GM19193 (cell line): ENCODE results near the gene NDUFA7.
A peak's percentile ranks its signal among the peaks of the same experiment; 100 is the strongest.

Experiments used
- POLR2A ChIP-seq: IDR thresholded peaks from 4 replicates; pipeline ENCODE4 v1.6.1; 2011; ENCODE audit not compliant: insufficient read depth, insufficient read length; ENCODE audit errors: extremely low read depth

NDUFA7 gene

GRCh38 chr19:8307965-8308866 is 13.0 kb downstream of the NDUFA7 start, which contains the start of gene CD320:
Gene CD320, minus strand, starts transcription at chr19:8308358. Its CDS starts 68 bp downstream, at chr19:8308290.
- peak; percentile 84 for TF ChIP-seq POLR2A

DNA sequence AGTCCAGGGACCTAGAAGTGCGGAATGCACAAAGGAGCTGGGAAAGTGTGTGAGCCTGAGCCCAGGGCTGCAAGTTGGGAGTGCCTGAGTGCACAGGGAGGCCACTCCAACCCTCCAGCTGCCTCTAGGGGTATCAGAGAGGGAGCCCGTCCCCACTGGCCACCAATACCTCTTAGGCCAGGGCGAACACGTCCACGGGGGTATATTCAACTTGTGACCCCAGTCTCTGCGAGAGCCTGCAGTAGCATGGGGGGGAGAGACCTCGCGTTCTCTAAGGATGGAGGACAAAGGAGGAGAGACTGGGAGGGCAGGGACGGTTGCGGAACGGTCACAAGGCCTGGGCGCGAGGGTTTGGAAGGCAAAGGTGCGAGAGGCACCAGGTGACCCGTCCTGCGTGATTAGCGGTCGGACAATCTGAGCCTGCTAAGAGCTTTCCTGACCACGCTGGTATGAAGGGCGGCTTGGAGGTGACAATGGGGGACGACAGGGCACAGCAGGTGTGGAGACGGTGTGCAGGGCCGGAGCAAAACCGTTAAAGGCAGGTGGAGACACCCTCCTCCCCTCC is 13.7 kb downstream of the NDUFA7 start:
- no peak for TF ChIP-seq POLR2A

DNA sequence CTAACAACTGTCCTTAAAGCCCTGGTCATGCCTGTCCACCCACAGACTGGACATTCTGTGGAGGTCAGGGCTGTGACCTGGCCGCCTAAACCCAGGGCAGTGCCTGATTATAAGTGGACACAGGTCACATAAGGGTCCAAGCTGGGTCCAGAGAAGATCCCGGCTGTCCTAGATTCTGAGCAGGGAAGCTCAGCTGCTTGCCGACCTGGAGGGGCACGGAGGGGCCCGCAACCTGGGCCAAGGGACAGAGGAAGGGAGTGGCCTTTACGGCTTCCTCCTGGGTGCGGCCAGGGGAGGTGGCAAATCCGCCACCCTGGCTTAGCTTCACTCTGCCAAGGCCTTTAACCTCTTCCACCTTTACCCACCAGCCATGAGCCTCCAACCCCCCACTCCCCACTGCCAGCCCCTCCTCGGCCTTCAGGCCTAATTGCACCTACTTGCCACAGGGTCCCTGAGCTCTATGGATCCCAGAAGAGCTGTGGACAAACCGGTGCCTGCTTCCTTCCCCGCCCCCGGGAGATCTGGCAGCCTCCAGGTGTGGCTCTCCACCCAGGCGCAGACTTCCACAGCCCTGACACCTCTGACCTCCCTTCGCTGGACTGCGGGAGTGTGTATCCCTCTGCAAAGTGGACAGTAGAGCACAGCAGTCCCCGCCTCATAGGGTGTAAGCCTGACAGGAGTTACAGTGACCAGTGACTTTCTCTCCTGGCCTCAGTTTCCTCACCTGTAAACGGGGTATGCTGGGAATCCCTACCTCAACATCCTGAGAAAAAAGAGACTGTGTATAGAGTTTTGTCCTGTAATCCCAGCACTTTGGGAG is 14.7 kb downstream of the NDUFA7 start:
- no peak for TF ChIP-seq POLR2A

GRCh38 chr19:8305798-8306197 is 15.4 kb downstream of the NDUFA7 start:
- no peak for TF ChIP-seq POLR2A

DNA sequence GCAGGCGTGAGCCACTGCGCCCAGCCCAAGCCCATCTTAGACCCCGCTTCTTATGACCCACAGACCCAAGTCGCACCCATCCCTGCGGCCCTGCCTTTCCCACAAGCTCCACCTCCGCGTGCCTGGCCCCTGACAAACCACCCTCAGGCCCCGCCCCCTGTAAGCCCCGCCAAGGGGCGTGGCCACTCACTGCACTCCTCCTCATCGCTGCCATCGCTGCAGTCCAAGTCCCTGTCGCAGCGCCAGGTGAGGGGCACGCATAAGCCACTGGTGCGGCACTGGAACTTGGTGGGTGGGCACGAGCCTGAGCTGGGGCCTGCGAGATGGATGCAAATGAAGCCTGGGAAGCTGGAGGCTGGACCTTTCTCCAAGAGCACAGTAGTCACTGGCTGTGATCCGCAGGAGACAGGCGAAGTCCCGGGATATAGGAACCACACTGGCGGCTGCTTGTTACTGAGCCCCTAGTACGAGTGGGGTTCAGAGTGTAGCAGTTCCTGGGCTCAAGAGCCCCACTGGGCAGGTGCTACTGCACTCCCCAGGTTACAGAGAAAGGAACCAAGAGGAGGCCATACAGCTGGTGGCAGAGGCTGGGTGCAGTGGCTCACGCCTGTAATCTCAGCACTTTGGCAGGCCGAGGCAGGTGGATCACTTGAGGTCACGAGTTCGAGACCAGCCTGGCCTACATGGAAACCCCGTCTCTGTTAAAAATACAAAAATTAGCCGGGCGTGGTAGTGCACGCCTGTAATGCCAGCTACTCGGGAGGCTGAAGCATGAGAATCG is 16.1 kb downstream of the NDUFA7 start:
- no peak for TF ChIP-seq POLR2A

GRCh38 chr19:8302734-8303133 is 18.4 kb downstream of the NDUFA7 start:
- TF ChIP-seq POLR2A: no peak

- TF ChIP-seq POLR2A: no peak
Measured at GRCh38 chr19:8302357-8302691, 18.9 kb downstream of the NDUFA7 start.

- TF ChIP-seq POLR2A: no peak
Measured at GRCh38 chr19:8269724-8270123, 51.5 kb downstream of the NDUFA7 start.

GRCh38 chr19:8265872-8266271 is 55.3 kb downstream of the NDUFA7 start:
- no peak for TF ChIP-seq POLR2A

DNA sequence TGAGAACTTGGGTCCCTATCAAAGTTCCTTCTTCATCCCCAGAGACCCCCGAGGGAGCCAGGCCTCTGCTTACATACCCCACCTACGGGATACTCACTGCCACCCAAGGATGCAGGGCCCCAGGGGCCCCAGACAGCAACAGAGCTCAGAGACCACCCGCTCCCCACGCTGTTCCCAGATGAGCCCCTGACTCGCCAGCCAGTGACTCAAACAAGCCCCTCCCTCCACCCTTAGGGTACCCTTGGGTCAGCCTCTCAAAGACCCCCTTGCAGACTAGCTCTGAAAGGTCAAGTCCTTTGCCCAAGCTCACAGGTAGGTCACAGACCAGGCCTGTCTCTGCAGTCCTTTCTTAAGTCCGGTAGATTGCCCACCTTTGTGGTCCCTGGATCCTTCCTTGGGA is 58.7 kb downstream of the NDUFA7 start:
- no peak for TF ChIP-seq POLR2A

- TF ChIP-seq POLR2A: no peak
Measured at GRCh38 chr19:8261881-8262280, 59.3 kb downstream of the NDUFA7 start.

DNA sequence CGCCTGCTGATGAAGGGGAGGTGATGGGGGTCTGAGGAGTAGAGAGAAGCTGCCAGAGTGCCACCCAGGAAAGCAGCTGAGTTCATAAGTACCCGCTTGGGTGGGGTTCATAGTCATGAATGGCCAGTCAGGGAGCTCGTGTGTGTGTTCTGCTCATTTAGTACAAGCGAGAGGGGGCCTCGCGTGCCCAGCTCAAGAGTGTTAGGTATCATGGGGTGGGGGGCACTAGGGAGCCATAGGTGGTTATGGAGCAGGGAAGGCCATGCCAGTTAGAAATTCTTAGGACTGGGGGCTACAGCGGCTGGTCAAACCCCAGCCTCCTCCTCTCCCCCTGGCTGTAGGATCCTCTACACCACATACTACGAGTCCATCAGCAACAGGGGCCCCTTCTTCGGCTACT is 59.8 kb downstream of the NDUFA7 start:
- TF ChIP-seq POLR2A: no peak
